Hepatocyte (in vitro differentiated cells): ENCODE measurements around the gene TMX1. TPM values are rescaled to one million over a fixed set of nuclear protein-coding genes. Genes with fewer than 3 reads are reported as not detected.

Experiments
- DNase-seq: peaks from one replicate; pipeline ENCODE4 v3.0.0-alpha.2; 2016; ENCODE audit warnings: low spot score
- H2AFZ ChIP-seq: fragments of 200-600 bp; sonication (generic); 2 replicates; pipeline ENCODE4 v1.6.0; 2016; ENCODE audit warnings: antibody characterized with exemption, mild to moderate bottlenecking
- H3K27ac ChIP-seq: fragments of 200-600 bp; sonication (generic); 2 replicates; pipeline ENCODE4 v1.5.1; 2016; ENCODE audit warnings: mild to moderate bottlenecking
- H3K27me3 ChIP-seq: fragments of 200-600 bp; sonication (generic); 2 replicates; pipeline ENCODE4 v1.6.1; 2016
- H3K36me3 ChIP-seq: fragments of 200-600 bp; sonication (generic); replicated peaks from 2 replicates; pipeline ENCODE4 v1.5.1; 2016; ENCODE audit warnings: low read depth; ENCODE audit not compliant: insufficient read depth
- H3K4me1 ChIP-seq: fragments of 200-600 bp; sonication (generic); 2 replicates; pipeline ENCODE4 v1.5.1; 2016; ENCODE audit warnings: mild to moderate bottlenecking, moderate library complexity; ENCODE audit not compliant: insufficient read depth
- H3K4me2 ChIP-seq: fragments of 200-600 bp; sonication (generic); 2 replicates; pipeline ENCODE4 v1.6.0; 2016
- H3K4me3 ChIP-seq: fragments of 200-600 bp; sonication (generic); 2 replicates; pipeline ENCODE4 v1.5.1; 2016; ENCODE audit warnings: mild to moderate bottlenecking
- H3K79me2 ChIP-seq: fragments of 200-600 bp; sonication (generic); 2 replicates; pipeline ENCODE4 v1.6.0; 2017; ENCODE audit warnings: mild to moderate bottlenecking
- H3K9me2 ChIP-seq: fragments of 200-600 bp; sonication (generic); replicated peaks from 2 replicates; pipeline ENCODE4 v1.6.0; 2017; ENCODE audit warnings: mild to moderate bottlenecking; ENCODE audit not compliant: insufficient read depth
- H3K9me3 ChIP-seq: fragments of 200-600 bp; sonication (generic); 2 replicates; pipeline ENCODE4 v1.5.1; 2016; ENCODE audit warnings: low read depth, mild to moderate bottlenecking
- H4K20me1 ChIP-seq: fragments of 200-600 bp; sonication (generic); 2 replicates; pipeline ENCODE4 v1.6.0; 2016; ENCODE audit warnings: mild to moderate bottlenecking; ENCODE audit not compliant: insufficient read depth, poor library complexity, severe bottlenecking
- CTCF ChIP-seq: fragments of 200-600 bp; sonication (generic); IDR thresholded peaks from 2 replicates; pipeline ENCODE4 v1.5.1; 2016; ENCODE audit warnings: antibody characterized with exemption, mild to moderate bottlenecking; ENCODE audit not compliant: poor library complexity
- EZH2 ChIP-seq: fragments of 200-600 bp; sonication (generic); IDR thresholded peaks from 2 replicates; pipeline ENCODE4 v1.6.1; 2016; ENCODE audit warnings: antibody characterized with exemption, mild to moderate bottlenecking, borderline replicate concordance
- EZH2phosphoT487 ChIP-seq: fragments of 200-600 bp; sonication (generic); IDR thresholded peaks from one replicate; pipeline ENCODE4 v1.6.1; 2018; ENCODE audit warnings: antibody characterized with exemption, mild to moderate bottlenecking, low read depth, moderate library complexity; ENCODE audit not compliant: unreplicated experiment, severe bottlenecking
- WGBS: methylation state at CpG from one replicate; pipeline ENCODE4 v1.1.6; 2016; ENCODE audit warnings: low lambda C conversion rate; ENCODE audit errors: missing lambda C conversion rate; 5-methylcytosine and 5-hydroxymethylcytosine counted together
- polyA plus RNA-seq: library from polyadenylated mRNA; unstranded; fragments of >200 nt; fragmentation: Nextera tagmentation; extraction: Ambion mirVana; gene quantifications from 2 replicates; pipeline ENCODE4 v1.2.1, GENCODE V29; 2016
- total RNA-seq: library from RNA; depleted of rRNA; stranded (reverse); fragments of >200 nt; gene quantifications from 2 replicates; pipeline ENCODE4 v1.2.3, GENCODE V29; 2014

The TMX1 gene
- total and polyA plus RNA-seq, 2 experiments from 2014 or later: 39.9 to 48.6 TPM

- Histone ChIP-seq H3K9me3 (no peaks in the 10 kb centered on the region), H3K4me2 (no peak overlapping the region), H3K36me3 (no peaks in the 10 kb centered on the region), H2AFZ (no peak overlapping the region), H3K79me2 (no peaks in the 10 kb centered on the region), H4K20me1 (no peaks in the 10 kb centered on the region), H3K27ac (no peak overlapping the region), H3K4me3 (no peak overlapping the region), H3K27me3 (no peaks in the 10 kb centered on the region), H3K4me1 (no peaks in the 10 kb centered on the region), H3K9me2 (no peaks in the 10 kb centered on the region)
- no peak for DNase-seq
- TF ChIP-seq EZH2: no peak
- no peak for TF ChIP-seq CTCF
- TF ChIP-seq EZH2phosphoT487: no peak
Observed at GRCh38 chr14:51284241-51284640, 44.2 kb downstream of the TMX1 start.

- no peak overlapping the region for H3K4me3 ChIP-seq
- no peak overlapping the region for H3K4me2 ChIP-seq
- no peak overlapping the region for H2AFZ ChIP-seq
- no peaks in the 10 kb centered on the region for H3K36me3 ChIP-seq
- no peaks in the 10 kb centered on the region for H3K27me3 ChIP-seq
- no peak for DNase-seq
- no peak overlapping the region for H3K27ac ChIP-seq
- H3K9me2 ChIP-seq: no peaks in the 10 kb centered on the region
- H3K79me2 ChIP-seq: no peaks in the 10 kb centered on the region
- TF ChIP-seq EZH2phosphoT487: no peak
- TF ChIP-seq CTCF: no peak
- TF ChIP-seq EZH2: no peak
- H3K4me1 ChIP-seq: no peaks in the 10 kb centered on the region
- H3K9me3 ChIP-seq: no peaks in the 10 kb centered on the region
- no peaks in the 10 kb centered on the region for H4K20me1 ChIP-seq
- 90% methylated on average over 1 of the region's 1 CpG for WGBS
Observed at GRCh38 chr14:51285120-51285519, 45.1 kb downstream of the TMX1 start.

GRCh38 chr14:51289169-51289568 is 49.1 kb downstream of the TMX1 start:
- H3K4me3 ChIP-seq: no peak overlapping the region
- no peaks in the 10 kb centered on the region for H3K27me3 ChIP-seq
- DNase-seq: no peak
- no peaks in the 10 kb centered on the region for H3K9me2 ChIP-seq
- H3K36me3 ChIP-seq: no peaks in the 10 kb centered on the region
- H3K4me1 ChIP-seq: peaks cover 4% of the 10 kb centered on the region
- H2AFZ ChIP-seq: no peak overlapping the region
- H3K27ac ChIP-seq: no peak overlapping the region
- H4K20me1 ChIP-seq: no peaks in the 10 kb centered on the region
- H3K79me2 ChIP-seq: no peaks in the 10 kb centered on the region
- no peak for TF ChIP-seq EZH2
- no peak for TF ChIP-seq EZH2phosphoT487
- no peak for TF ChIP-seq CTCF
- H3K9me3 ChIP-seq: no peaks in the 10 kb centered on the region
- no peak overlapping the region for H3K4me2 ChIP-seq

GRCh38 chr14:51290132-51290531 is 50.1 kb downstream of the TMX1 start:
- H3K27ac ChIP-seq: no peak overlapping the region
- H3K4me1 ChIP-seq: peaks cover 4% of the 10 kb centered on the region
- no peak for DNase-seq
- no peaks in the 10 kb centered on the region for H3K27me3 ChIP-seq
- TF ChIP-seq CTCF (no peak), EZH2phosphoT487 (no peak), EZH2 (no peak)
- no peak overlapping the region for H2AFZ ChIP-seq
- H3K79me2 ChIP-seq: no peaks in the 10 kb centered on the region
- H3K9me3 ChIP-seq: no peaks in the 10 kb centered on the region
- H3K9me2 ChIP-seq: no peaks in the 10 kb centered on the region
- H3K4me3 ChIP-seq: no peak overlapping the region
- no peak overlapping the region for H3K4me2 ChIP-seq
- WGBS: 94% methylated on average over 1 of the region's 1 CpG
- H4K20me1 ChIP-seq: no peaks in the 10 kb centered on the region
- H3K36me3 ChIP-seq: no peaks in the 10 kb centered on the region
